ENCODE results near the gene IVL.

The IVL gene

GRCh38 chr1:152932170-152932811 is 23.9 kb downstream of the IVL start:
- no peak for TF ChIP-seq EZH2phosphoT487 (conservative IDR thresholded peaks at IDR 0.05; ENCODE audit: low read length)
- TF ChIP-seq, protein P1, sequence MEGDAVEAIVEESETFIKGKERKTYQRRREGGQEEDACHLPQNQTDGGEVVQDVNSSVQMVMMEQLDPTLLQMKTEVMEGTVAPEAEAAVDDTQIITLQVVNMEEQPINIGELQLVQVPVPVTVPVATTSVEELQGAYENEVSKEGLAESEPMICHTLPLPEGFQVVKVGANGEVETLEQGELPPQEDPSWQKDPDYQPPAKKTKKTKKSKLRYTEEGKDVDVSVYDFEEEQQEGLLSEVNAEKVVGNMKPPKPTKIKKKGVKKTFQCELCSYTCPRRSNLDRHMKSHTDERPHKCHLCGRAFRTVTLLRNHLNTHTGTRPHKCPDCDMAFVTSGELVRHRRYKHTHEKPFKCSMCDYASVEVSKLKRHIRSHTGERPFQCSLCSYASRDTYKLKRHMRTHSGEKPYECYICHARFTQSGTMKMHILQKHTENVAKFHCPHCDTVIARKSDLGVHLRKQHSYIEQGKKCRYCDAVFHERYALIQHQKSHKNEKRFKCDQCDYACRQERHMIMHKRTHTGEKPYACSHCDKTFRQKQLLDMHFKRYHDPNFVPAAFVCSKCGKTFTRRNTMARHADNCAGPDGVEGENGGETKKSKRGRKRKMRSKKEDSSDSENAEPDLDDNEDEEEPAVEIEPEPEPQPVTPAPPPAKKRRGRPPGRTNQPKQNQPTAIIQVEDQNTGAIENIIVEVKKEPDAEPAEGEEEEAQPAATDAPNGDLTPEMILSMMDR (IDR thresholded peaks at IDR 0.05; ENCODE audit: insufficient read depth, low read length, poor library complexity, severe bottlenecking): no peak
- no peaks in the 10 kb centered on the region for H4K20me1 ChIP-seq (ENCODE audit: low read depth, low read length)
- H3K9me3 ChIP-seq (ENCODE audit: insufficient read depth, low read length): no peaks in the 10 kb centered on the region
- H3K9me2 ChIP-seq (replicated peaks; ENCODE audit: insufficient read depth, low read length): no peaks in the 10 kb centered on the region
- no peaks in the 10 kb centered on the region for H3K27me3 ChIP-seq (ENCODE audit: low read length)
- no peak overlapping the region for H3K4me3 ChIP-seq (ENCODE audit: insufficient read depth, low read length, poor library complexity, severe bottlenecking)
- no peak overlapping the region for H3K9ac ChIP-seq (ENCODE audit: low read length)
- no peak overlapping the region for H3K4me2 ChIP-seq (ENCODE audit: low read depth, low read length, poor library complexity, severe bottlenecking)
- no peaks in the 10 kb centered on the region for H3F3A ChIP-seq (ENCODE audit: insufficient read depth)
- H3K79me2 ChIP-seq (ENCODE audit: insufficient read depth, low read length): no peaks in the 10 kb centered on the region
- H2AFZ ChIP-seq (ENCODE audit: low read depth, low read length, severe bottlenecking): no peak overlapping the region
- no peak overlapping the region for H3K27ac ChIP-seq (ENCODE audit: low read depth, low read length)
- no peaks in the 10 kb centered on the region for H3K36me3 ChIP-seq (ENCODE audit: low read length)

GRCh38 chr1:152933196-152933595 is 24.9 kb downstream of the IVL start:
- no peaks in the 10 kb centered on the region for H3K9me3 ChIP-seq (ENCODE audit: insufficient read depth, low read length)

GRCh38 chr1:152940614-152941013 is 32.3 kb downstream of the IVL start:
- Histone ChIP-seq H3K27ac (ENCODE audit: low read depth, low read length) (no peak overlapping the region), H2AFZ (ENCODE audit: low read depth, low read length, severe bottlenecking) (no peak overlapping the region), H3K4me3 (ENCODE audit: insufficient read depth, low read length, poor library complexity, severe bottlenecking) (no peak overlapping the region), H3K9me3 (ENCODE audit: insufficient read depth, low read length) (no peaks in the 10 kb centered on the region), H3K79me2 (ENCODE audit: insufficient read depth, low read length) (no peaks in the 10 kb centered on the region), H3F3A (ENCODE audit: insufficient read depth) (no peaks in the 10 kb centered on the region), H3K9ac (ENCODE audit: low read length) (no peak overlapping the region), H4K20me1 (ENCODE audit: low read depth, low read length) (no peaks in the 10 kb centered on the region), H3K36me3 (ENCODE audit: low read length) (no peaks in the 10 kb centered on the region), H3K4me2 (ENCODE audit: low read depth, low read length, poor library complexity, severe bottlenecking) (no peak overlapping the region), H3K9me2 (replicated peaks; ENCODE audit: insufficient read depth, low read length) (no peaks in the 10 kb centered on the region), H3K27me3 (ENCODE audit: low read length) (no peaks in the 10 kb centered on the region)
- TF ChIP-seq, protein P1 (IDR thresholded peaks at IDR 0.05; ENCODE audit: insufficient read depth, low read length, poor library complexity, severe bottlenecking): no peak
- TF ChIP-seq EZH2phosphoT487 (conservative IDR thresholded peaks at IDR 0.05; ENCODE audit: low read length): no peak

More at GRCh38 chr1:152933196-152933595, 24.9 kb downstream of the IVL start:
- no peak overlapping the region for H3K4me2 ChIP-seq (ENCODE audit: low read depth, low read length, poor library complexity, severe bottlenecking)
- H3K4me3 ChIP-seq (ENCODE audit: insufficient read depth, low read length, poor library complexity, severe bottlenecking): no peak overlapping the region
- H3K9ac ChIP-seq (ENCODE audit: low read length): no peak overlapping the region
- H2AFZ ChIP-seq (ENCODE audit: low read depth, low read length, severe bottlenecking): no peak overlapping the region
- H4K20me1 ChIP-seq (ENCODE audit: low read depth, low read length): no peaks in the 10 kb centered on the region
- no peak overlapping the region for H3K27ac ChIP-seq (ENCODE audit: low read depth, low read length)
- H3F3A ChIP-seq (ENCODE audit: insufficient read depth): no peaks in the 10 kb centered on the region
- no peaks in the 10 kb centered on the region for H3K36me3 ChIP-seq (ENCODE audit: low read length)
- H3K27me3 ChIP-seq (ENCODE audit: low read length): no peaks in the 10 kb centered on the region
- no peak for TF ChIP-seq EZH2phosphoT487 (conservative IDR thresholded peaks at IDR 0.05; ENCODE audit: low read length)
- TF ChIP-seq, protein P1 (IDR thresholded peaks at IDR 0.05; ENCODE audit: insufficient read depth, low read length, poor library complexity, severe bottlenecking): no peak
- H3K9me2 ChIP-seq (replicated peaks; ENCODE audit: insufficient read depth, low read length): no peaks in the 10 kb centered on the region
- H3K79me2 ChIP-seq (ENCODE audit: insufficient read depth, low read length): no peaks in the 10 kb centered on the region

Data from SU-DHL-6 (cell line).